ENCODE results near the gene IGFN1. TPM values are rescaled to one million over a fixed set of nuclear protein-coding genes. Genes with fewer than 3 reads are reported as not detected.
A peak's percentile ranks its signal among the peaks of the same experiment; 100 is the strongest.

IGFN1 gene
- total RNA-seq, 1 experiment from 2014 or later = 4.3 TPM

DNA sequence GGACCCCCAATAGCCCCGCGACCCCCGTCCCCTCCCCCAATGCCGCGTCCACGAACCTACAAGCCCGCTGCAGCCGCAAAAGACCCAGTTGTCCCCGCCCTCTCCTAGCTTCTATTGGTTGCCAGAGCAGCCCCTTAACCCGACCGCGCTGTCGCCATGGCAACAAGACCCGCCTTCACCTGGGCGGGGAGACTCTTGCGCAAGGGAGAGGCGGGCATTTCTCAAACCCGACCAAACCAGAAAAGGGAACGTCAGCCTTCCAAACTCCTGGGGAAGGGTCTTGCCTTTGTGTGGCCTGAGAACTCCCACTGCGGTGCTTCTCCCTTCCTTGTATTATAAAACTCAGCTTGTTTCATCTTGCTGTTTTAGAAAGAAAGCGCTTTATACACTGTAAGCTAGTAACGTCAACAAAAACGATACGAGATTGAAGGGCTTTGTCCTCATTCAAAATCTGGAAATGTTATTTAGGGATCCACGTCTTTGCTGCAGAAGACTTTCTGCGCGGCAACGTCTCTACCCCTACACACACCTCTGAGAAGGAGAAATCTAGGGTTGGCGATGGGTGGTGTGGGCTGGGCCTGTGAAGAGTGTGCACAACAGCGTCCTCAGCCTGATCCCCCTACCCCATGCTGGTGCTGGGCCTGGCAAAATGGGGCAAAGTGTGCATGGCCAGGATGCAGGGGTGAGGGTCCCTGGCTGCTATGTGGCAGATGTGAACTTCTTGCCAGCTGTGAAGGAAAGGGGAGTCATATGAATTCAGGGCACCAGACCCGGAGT is 36.0 kb upstream of the IGFN1 start, which contains the start of gene TMEM9:
Gene TMEM9 (minus strand): TSS at position 86 of the 777 bp plus-strand sequence. CDS start 551 bp downstream, outside the sequence.
- intact Hi-C loops (cut with micrococcal nuclease; ENCODE audit: unreplicated experiment) = loop anchor here (2.0 kb wide), 1 partner anchor 30 kb away; no protein-coding TSS in a partner anchor
- BruUV-seq (replicated peaks) = TSS peak; percentile 86
- H3K27ac ChIP-seq = no peak within 1 kb of the TSS
- DNase-seq = peak; percentile 80 to 96
- peak within 1 kb of the TSS; percentile 61 for H3K4me3 ChIP-seq
- H3K4me2 ChIP-seq = peak within 1 kb of the TSS; percentile 75
- H3F3A ChIP-seq (ENCODE audit: insufficient read depth, low read depth) = no peaks in the 10 kb centered on the region
- TF ChIP-seq, protein P1, sequence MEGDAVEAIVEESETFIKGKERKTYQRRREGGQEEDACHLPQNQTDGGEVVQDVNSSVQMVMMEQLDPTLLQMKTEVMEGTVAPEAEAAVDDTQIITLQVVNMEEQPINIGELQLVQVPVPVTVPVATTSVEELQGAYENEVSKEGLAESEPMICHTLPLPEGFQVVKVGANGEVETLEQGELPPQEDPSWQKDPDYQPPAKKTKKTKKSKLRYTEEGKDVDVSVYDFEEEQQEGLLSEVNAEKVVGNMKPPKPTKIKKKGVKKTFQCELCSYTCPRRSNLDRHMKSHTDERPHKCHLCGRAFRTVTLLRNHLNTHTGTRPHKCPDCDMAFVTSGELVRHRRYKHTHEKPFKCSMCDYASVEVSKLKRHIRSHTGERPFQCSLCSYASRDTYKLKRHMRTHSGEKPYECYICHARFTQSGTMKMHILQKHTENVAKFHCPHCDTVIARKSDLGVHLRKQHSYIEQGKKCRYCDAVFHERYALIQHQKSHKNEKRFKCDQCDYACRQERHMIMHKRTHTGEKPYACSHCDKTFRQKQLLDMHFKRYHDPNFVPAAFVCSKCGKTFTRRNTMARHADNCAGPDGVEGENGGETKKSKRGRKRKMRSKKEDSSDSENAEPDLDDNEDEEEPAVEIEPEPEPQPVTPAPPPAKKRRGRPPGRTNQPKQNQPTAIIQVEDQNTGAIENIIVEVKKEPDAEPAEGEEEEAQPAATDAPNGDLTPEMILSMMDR (conservative IDR thresholded peaks at IDR 0.05) = no peak
- TF ChIP-seq EZH2 (IDR thresholded peaks at IDR 0.05; ENCODE audit: low read depth) = no peak
- H3K27me3 ChIP-seq (ENCODE audit: insufficient read depth, low read depth) = no peaks in the 10 kb centered on the region
- H3K9me2 ChIP-seq (ENCODE audit: insufficient read depth) = no peaks in the 10 kb centered on the region
- H4K20me1 ChIP-seq (ENCODE audit: insufficient read depth) = no peaks in the 10 kb centered on the region
- no peaks in the 10 kb centered on the region for H3K9me3 ChIP-seq (ENCODE audit: insufficient read depth, low read depth)
- H3K4me1 ChIP-seq (replicated peaks; ENCODE audit: insufficient read depth) = peaks cover 11% of the 10 kb centered on the region; the same call in 1 of the 2 replicates
- H2AFZ ChIP-seq = peak within 1 kb of the TSS; percentile 66
- CTCF ChIA-PET = interaction anchor here (0.6 to 1.0 kb wide), 4 partner anchors 23 to 1126 kb away, joined by 3 to 7 read pairs (median 7); no protein-coding TSS in a partner anchor
- H3K36me3 ChIP-seq (ENCODE audit: low read depth) = 0 out of 2 replicates have a peak, but pooled peaks cover 5% of the 10 kb centered on the region
- H3K79me2 ChIP-seq (ENCODE audit: low read depth) = 0 out of 2 replicates have a peak, but pooled peaks cover 7% of the 10 kb centered on the region
- POLR2A ChIA-PET (ENCODE audit: unreplicated experiment) = interaction anchor here (0.5 to 0.7 kb wide), 2 partner anchors 11 to 517 kb away, joined by 3 to 4 read pairs; no protein-coding TSS in a partner anchor

DNA sequence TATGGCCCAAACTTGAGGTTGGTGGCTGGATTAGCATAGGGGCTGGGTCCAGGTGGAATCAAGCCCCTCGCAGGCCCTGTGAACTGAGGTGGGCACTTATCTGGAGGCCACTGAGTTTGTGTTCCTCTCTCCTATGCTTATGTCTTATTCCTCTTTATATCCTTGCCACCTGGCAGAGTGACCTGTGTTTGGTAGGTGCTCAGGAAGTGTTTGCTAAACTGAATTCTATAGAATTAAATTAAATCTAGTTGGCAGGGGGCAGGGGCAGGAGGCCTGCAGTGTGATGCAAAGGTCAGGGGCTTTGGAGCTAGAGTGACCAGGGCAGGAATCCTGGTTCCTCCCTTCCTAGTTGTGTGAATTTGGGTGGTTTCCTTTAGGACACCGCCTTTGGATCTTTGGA is 35.3 kb upstream of the IGFN1 start:
- TF ChIP-seq, protein P1 (conservative IDR thresholded peaks at IDR 0.05) = no peak
- no peak for TF ChIP-seq EZH2 (IDR thresholded peaks at IDR 0.05; ENCODE audit: low read depth)
- Histone ChIP-seq H3K36me3 (ENCODE audit: low read depth) (0 out of 2 replicates have a peak, but pooled peaks cover 5% of the 10 kb centered on the region), H3K9me3 (ENCODE audit: insufficient read depth, low read depth) (no peaks in the 10 kb centered on the region), H3K27me3 (ENCODE audit: insufficient read depth, low read depth) (no peaks in the 10 kb centered on the region), H3K9me2 (ENCODE audit: insufficient read depth) (no peaks in the 10 kb centered on the region), H3K4me3 (no peak overlapping the region), H3K27ac (no peak overlapping the region), H4K20me1 (ENCODE audit: insufficient read depth) (no peaks in the 10 kb centered on the region), H3F3A (ENCODE audit: insufficient read depth, low read depth) (no peaks in the 10 kb centered on the region), H3K79me2 (ENCODE audit: low read depth) (0 out of 2 replicates have a peak, but pooled peaks cover 7% of the 10 kb centered on the region), H3K4me2 (no peak overlapping the region), H2AFZ (no peak overlapping the region), H3K4me1 (replicated peaks; ENCODE audit: insufficient read depth) (peaks cover 11% of the 10 kb centered on the region; the same call in 1 of the 2 replicates)
- POLR2A ChIA-PET (ENCODE audit: unreplicated experiment) = no interaction called here
- intact Hi-C loops (cut with micrococcal nuclease; ENCODE audit: unreplicated experiment) = loop anchor here (2.0 kb wide), 1 partner anchor 29 kb away; no protein-coding TSS in a partner anchor
- no TSS peak for BruUV-seq (replicated peaks)
- no peak for DNase-seq
- CTCF ChIA-PET = interaction anchor here (0.5 to 0.6 kb wide), 2 partner anchors 23 to 325 kb away, joined by 3 to 7 read pairs; no protein-coding TSS in a partner anchor

GRCh38 chr1:201156346-201156745 is 34.3 kb upstream of the IGFN1 start:
- H4K20me1 ChIP-seq (ENCODE audit: insufficient read depth) = no peaks in the 10 kb centered on the region
- no peaks in the 10 kb centered on the region for H3F3A ChIP-seq (ENCODE audit: insufficient read depth, low read depth)
- DNase-seq = no peak
- no peak overlapping the region for H2AFZ ChIP-seq
- H3K4me1 ChIP-seq (replicated peaks; ENCODE audit: insufficient read depth) = peaks cover 11% of the 10 kb centered on the region; the same call in 1 of the 2 replicates
- no peak for TF ChIP-seq EZH2 (IDR thresholded peaks at IDR 0.05; ENCODE audit: low read depth)
- TF ChIP-seq, protein P1 (conservative IDR thresholded peaks at IDR 0.05) = no peak
- intact Hi-C loops (cut with micrococcal nuclease; ENCODE audit: unreplicated experiment) = no loop called here
- no peaks in the 10 kb centered on the region for H3K36me3 ChIP-seq (ENCODE audit: low read depth)
- 0 out of 2 replicates have a peak, but pooled peaks cover 7% of the 10 kb centered on the region for H3K79me2 ChIP-seq (ENCODE audit: low read depth)
- no TSS peak for BruUV-seq (replicated peaks)
- ChIA-PET CTCF (no interaction called here), POLR2A (ENCODE audit: unreplicated experiment) (no interaction called here)
- H3K9me2 ChIP-seq (ENCODE audit: insufficient read depth) = no peaks in the 10 kb centered on the region
- no peaks in the 10 kb centered on the region for H3K9me3 ChIP-seq (ENCODE audit: insufficient read depth, low read depth)
- H3K27me3 ChIP-seq (ENCODE audit: insufficient read depth, low read depth) = no peaks in the 10 kb centered on the region
- H3K27ac ChIP-seq = no peak overlapping the region
- H3K4me3 ChIP-seq = no peak overlapping the region
- H3K4me2 ChIP-seq = no peak overlapping the region
